RWPE2 (cell line): Measurements from ENCODE around the gene CDR2.

Experiments used
- ATAC-seq: fragments of 200-7000 bp; cut with Tn5 transposase; 3 replicates; pipeline ENCODE4 v1.9.1; 2021; ENCODE audit warnings: low read depth
- DNase-seq: peaks from one replicate; pipeline ENCODE4 v3.0.0-alpha.2; 2020; ENCODE audit warnings: low spot score
- H3K27ac ChIP-seq: fragments of 450-650 bp; 2 replicates; pipeline ENCODE4 v1.5.1; 2017; ENCODE audit warnings: mild to moderate bottlenecking; ENCODE audit not compliant: poor library complexity, severe bottlenecking
- H3K27me3 ChIP-seq: fragments of 250-450 bp; sonication (Bioruptor Pico); 2 replicates; pipeline ENCODE4 v1.5.1; 2021; ENCODE audit warnings: mild to moderate bottlenecking, moderate library complexity; ENCODE audit not compliant: insufficient read depth, poor library complexity, severe bottlenecking
- H3K36me3 ChIP-seq: fragments of 250-450 bp; sonication (Bioruptor Pico); 2 replicates; pipeline ENCODE4 v1.5.1; 2020; ENCODE audit warnings: low read depth, mild to moderate bottlenecking, moderate library complexity
- H3K4me1 ChIP-seq: fragments of 250-450 bp; sonication (Bioruptor Pico); 2 replicates; pipeline ENCODE4 v1.5.1; 2021; ENCODE audit warnings: mild to moderate bottlenecking, moderate library complexity; ENCODE audit not compliant: insufficient read depth, poor library complexity, severe bottlenecking
- H3K4me3 ChIP-seq: fragments of 250-450 bp; sonication (Bioruptor Pico); 2 replicates; pipeline ENCODE4 v1.5.1; 2021; ENCODE audit warnings: mild to moderate bottlenecking, moderate library complexity; ENCODE audit not compliant: severe bottlenecking
- H3K9me3 ChIP-seq: fragments of 250-450 bp; sonication (Bioruptor Pico); 2 replicates; pipeline ENCODE4 v1.5.1; 2021; ENCODE audit warnings: mild to moderate bottlenecking, moderate library complexity; ENCODE audit not compliant: severe bottlenecking
- TF ChIP-seq, protein P1 (sequence below): fragments of 450-650 bp; IDR thresholded peaks from one replicate; pipeline ENCODE4 v1.5.1; 2017; ENCODE audit warnings: mild to moderate bottlenecking, moderate library complexity; ENCODE audit not compliant: poor library complexity, severe bottlenecking

Gene CDR2

DNA sequence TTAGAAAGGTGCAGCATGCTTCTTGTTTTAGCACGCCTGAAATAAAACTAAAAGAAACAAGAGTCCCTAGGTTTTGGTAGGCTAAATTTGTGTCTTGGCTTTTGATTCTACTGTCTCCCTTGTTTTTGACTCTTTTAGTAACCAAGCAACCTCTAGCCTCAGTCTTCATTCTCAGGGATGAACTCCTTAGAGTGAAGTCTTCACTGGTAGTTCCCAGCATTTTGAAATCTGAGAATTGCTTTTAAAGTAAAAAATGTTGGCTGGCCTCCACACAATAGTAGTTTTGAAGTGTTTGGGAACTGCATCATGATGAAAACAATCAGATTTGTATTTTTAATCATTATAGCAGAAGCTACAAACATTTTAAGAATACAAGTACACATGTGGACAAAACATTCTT, 6.1 kb upstream of the CDR2 start:
- Histone ChIP-seq H3K9me3 (no peaks in the 10 kb centered on the region), H3K4me1 (no peaks in the 10 kb centered on the region), H3K27me3 (no peaks in the 10 kb centered on the region), H3K4me3 (no peak overlapping the region), H3K27ac (no peak overlapping the region), H3K36me3 (no peaks in the 10 kb centered on the region)
- ATAC-seq (no peak), DNase-seq (no peak)
- TF ChIP-seq, protein P1, sequence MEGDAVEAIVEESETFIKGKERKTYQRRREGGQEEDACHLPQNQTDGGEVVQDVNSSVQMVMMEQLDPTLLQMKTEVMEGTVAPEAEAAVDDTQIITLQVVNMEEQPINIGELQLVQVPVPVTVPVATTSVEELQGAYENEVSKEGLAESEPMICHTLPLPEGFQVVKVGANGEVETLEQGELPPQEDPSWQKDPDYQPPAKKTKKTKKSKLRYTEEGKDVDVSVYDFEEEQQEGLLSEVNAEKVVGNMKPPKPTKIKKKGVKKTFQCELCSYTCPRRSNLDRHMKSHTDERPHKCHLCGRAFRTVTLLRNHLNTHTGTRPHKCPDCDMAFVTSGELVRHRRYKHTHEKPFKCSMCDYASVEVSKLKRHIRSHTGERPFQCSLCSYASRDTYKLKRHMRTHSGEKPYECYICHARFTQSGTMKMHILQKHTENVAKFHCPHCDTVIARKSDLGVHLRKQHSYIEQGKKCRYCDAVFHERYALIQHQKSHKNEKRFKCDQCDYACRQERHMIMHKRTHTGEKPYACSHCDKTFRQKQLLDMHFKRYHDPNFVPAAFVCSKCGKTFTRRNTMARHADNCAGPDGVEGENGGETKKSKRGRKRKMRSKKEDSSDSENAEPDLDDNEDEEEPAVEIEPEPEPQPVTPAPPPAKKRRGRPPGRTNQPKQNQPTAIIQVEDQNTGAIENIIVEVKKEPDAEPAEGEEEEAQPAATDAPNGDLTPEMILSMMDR: no peak

DNA sequence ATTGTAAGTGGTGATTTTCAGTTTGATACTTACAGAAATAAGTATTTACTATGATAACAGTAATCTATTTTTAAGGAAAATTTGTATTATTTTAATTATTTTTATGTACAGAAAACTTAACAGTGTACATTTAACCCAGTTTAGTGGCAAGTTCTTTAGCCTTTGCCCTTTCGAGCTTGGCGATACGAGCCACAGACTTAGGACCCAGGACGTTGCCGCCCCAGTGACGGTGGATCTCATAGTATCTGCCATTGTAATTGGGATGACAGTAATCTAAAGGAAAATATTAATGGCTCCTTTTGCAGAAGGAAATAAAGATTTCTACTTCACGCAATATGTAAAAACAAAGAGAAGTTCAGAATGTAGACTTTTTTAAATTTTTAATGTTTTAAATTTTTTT, 5.2 kb upstream of the CDR2 start:
- no peak overlapping the region for H3K27ac ChIP-seq
- H3K4me1 ChIP-seq: no peaks in the 10 kb centered on the region
- H3K27me3 ChIP-seq: no peaks in the 10 kb centered on the region
- H3K9me3 ChIP-seq: no peaks in the 10 kb centered on the region
- TF ChIP-seq, protein P1: no peak
- no peak for DNase-seq
- no peak overlapping the region for H3K4me3 ChIP-seq
- no peaks in the 10 kb centered on the region for H3K36me3 ChIP-seq
- no peak for ATAC-seq

DNA sequence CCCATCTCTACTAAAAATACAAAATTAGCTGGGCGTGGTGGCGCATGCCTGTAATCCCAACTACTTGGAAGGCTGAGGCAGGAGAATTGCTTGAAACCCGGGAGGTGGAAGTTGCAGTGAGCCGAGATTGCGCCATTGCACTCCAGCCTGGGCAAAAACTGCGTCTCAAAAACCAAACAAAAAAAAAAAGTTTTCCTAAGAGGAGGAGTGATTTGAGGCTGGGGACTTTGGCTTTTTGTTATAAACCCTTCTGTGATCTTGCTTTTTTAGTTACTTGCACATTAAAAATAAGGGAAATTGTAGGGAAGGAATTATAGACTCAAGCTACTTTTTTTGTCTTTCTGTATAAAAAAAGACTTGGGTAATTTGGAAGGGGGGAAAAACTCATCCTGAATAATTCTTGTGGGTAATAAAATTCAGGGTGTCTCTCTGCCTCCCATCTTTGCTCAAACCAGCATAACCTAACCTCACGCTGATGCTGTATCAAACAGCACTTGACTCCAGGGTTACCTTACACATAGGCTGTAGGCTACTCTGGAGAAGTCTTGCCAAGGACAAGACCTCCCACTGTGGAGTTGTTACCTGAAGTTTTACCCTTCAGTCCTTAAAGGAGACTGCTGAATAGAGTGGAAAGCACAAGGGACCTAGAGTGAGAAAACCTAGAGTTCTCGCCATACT, 1.7 kb upstream of the CDR2 start:
- H3K4me3 ChIP-seq: no peak overlapping the region
- ATAC-seq: no peak
- no peaks in the 10 kb centered on the region for H3K9me3 ChIP-seq

DNA sequence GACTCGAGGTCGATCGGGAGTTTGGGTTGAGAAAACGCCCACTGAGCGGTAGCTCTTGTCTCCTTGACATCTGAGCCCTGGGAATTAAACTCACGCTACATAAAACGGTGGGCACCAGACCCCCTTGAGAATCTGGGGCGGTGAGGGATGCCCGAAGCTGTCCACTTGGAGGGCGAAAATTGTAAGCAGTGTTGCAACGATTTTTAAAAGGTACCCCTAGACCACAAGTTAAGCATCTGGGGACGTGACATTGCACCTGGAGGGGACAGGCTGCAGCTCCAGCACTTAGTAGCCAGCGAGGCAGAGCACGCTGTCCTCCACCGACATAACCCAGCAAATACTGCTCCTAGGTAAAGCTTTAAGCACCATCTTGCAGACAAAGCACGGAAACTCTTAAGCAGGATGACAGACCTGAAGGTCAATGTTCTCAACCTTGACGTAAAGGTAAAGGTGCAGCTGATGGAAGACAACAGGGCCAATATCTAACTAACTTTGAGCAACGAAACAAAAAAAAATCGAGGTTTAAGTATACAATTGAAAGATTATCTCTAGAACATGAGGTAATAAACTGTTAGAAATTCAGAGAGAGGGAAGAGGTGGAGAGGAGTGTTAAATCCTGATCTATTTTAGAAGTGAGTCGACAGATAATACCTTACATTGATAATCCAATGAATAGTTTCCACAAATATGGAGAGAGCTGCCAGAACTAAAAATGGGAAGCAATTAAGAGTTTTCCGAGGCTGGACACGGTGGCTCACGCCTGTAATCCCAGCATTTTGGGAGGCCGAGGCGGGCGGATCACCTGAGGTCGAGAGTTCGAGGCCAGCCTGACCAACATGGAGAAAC, 921 bp upstream of the CDR2 start:
- ATAC-seq (no peak), DNase-seq (no peak)
- peaks cover 24% of the 10 kb centered on the region for H3K36me3 ChIP-seq
- TF ChIP-seq, protein P1: no peak
- peak overlapping the region; percentile 81 for H3K4me3 ChIP-seq
- H3K4me1 ChIP-seq: peaks cover 18% of the 10 kb centered on the region
- H3K27me3 ChIP-seq: no peaks in the 10 kb centered on the region
- no peaks in the 10 kb centered on the region for H3K9me3 ChIP-seq
- peak overlapping the region; percentile 52 for H3K27ac ChIP-seq

More for the DNA sequence above, 1.7 kb upstream of the CDR2 start:
- Histone ChIP-seq H3K36me3 (peaks cover 17% of the 10 kb centered on the region), H3K4me1 (peaks cover 14% of the 10 kb centered on the region), H3K27ac (no peak overlapping the region), H3K27me3 (no peaks in the 10 kb centered on the region)
- TF ChIP-seq, protein P1: no peak
- no peak for DNase-seq
